Measurements from ENCODE around the gene TUBGCP3.

TUBGCP3 gene

DNA sequence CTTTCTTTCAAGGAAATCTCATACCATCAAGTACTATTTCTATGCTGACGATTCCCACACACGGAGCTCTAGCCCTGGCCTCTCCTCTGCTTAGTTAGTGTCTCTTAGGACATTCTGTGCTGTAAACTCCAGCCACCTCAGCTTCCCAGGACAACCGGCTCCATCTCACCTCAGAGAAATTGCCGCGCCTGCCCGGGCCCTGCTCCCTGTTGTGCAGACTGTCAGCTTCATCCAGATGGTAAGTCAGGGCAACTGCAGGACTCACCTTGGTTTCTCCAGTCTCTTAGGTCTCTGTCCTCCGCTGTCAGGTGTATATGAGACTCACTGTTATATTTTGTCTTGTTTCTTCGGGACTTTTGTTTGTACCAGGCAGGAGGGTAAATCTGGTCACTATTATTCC lies 113.1 kb downstream of the TUBGCP3 start:
- no peak for DNase-seq
- Mint-ChIP-seq H3K4me1 (no peaks in the 10 kb centered on the region), H3K9me3 (no peaks in the 10 kb centered on the region), H3K27ac (no peak overlapping the region), H3K4me3 (no peak overlapping the region), H3K36me3 (ENCODE audit: low read depth) (peaks cover 4% of the 10 kb centered on the region), H3K27me3 (no peaks in the 10 kb centered on the region)
- no peak for ATAC-seq

DNA sequence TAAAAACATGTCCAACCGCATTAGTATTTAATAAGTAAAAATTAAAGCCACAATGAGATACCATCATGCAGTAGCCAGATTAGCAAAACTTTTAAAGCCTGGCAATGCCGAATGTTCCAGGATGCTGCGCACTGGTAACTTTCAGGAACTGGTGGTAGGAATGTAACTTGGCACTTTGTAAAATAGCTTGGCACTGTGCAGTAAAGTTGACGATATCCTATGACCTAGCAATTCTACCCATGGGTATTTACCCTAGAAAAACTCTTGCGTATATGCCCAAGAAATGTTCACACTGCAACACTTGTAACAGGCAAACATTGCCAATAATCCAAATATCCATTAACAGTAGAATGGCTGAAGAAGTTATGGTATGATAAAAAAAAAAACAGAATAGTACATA lies 114.1 kb downstream of the TUBGCP3 start:
- ATAC-seq (no peak), DNase-seq (no peak)
- Mint-ChIP-seq H3K9me3 (no peaks in the 10 kb centered on the region), H3K27me3 (no peaks in the 10 kb centered on the region), H3K27ac (no peak overlapping the region), H3K4me1 (no peaks in the 10 kb centered on the region), H3K4me3 (no peak overlapping the region), H3K36me3 (ENCODE audit: low read depth) (peaks cover 4% of the 10 kb centered on the region)

DNA sequence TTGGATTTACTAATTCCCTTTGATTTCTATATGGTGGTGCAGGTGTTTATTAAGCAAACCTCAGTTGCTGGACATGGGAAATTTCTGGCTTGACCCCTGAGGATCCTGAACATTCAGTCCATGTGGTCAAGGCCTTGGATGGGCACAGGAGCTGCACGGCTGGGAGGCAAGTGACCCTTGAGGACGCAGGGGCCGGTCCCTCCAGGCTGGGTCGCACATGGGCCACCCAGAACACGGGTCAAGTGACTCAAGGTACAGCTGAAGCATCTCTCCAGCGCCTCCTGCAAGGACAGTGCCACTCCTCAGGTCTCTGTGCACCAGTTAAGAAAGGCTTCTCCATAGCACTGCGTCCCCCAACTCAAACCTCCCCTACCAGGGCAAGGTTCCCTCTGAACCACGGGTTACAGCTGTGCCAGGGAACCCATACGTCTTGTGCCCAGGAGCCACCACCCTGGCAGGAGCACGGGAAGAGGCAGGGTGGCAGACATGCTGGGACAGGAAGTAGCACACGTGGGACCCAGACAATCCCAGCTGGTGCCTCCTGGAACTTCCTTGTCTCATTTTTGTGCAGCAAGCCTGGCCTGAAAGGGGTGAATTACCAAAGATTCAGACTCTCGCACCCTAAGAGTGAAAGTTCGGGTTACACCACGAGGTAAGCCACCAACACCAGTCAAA lies 118.7 kb downstream of the TUBGCP3 start:
- no peaks in the 10 kb centered on the region for H3K27me3 Mint-ChIP-seq
- no peaks in the 10 kb centered on the region for H3K4me1 Mint-ChIP-seq
- H3K36me3 Mint-ChIP-seq (ENCODE audit: low read depth) = peaks cover 4% of the 10 kb centered on the region
- H3K27ac Mint-ChIP-seq = no peak overlapping the region
- DNase-seq (no peak), ATAC-seq (no peak)
- H3K9me3 Mint-ChIP-seq = no peaks in the 10 kb centered on the region
- no peak overlapping the region for H3K4me3 Mint-ChIP-seq

DNA sequence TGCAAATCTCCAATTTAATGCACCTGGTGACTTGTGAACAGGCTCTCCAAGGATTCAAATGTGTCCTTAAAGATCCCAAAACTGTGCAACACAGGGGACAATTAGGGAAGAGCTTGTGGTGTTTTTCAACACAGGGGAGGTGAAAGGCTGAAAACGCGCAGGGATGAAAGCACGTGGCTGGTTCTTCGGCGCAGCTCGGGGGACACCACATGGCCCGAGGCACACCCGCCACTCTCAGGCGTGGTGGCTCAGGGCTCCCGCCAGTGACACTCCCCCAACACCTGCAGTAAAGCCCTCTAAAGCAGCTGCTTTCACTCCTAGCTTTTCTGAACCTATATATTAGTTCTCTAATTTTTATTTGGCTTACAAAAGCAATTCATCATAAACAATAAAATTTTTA lies 119.9 kb downstream of the TUBGCP3 start:
- Mint-ChIP-seq H3K36me3 (ENCODE audit: low read depth) (peaks cover 4% of the 10 kb centered on the region), H3K4me1 (no peaks in the 10 kb centered on the region), H3K9me3 (no peaks in the 10 kb centered on the region), H3K27me3 (peaks cover 2% of the 10 kb centered on the region), H3K27ac (no peak overlapping the region), H3K4me3 (no peak overlapping the region)
- no peak for ATAC-seq
- DNase-seq = no peak

DNA sequence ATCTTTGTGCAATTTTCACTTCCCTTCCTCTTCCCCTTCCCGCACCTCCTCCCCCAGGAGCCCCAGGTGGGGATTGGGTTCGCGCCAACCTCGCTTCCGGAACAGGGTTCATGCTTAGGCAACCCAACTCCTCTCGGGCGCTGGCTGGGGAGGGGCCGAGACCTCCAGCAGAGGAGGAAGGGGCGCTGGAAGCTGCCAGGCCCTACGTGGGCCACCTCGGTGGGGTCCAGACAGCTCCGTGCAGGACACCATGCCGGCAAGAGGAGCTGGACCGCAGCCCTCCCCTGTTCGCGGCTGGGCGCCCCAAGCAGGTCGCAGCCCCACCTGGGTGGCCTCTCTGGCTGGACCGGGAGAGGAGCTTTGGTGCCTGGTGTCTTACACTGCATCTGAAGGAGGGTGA lies 120.7 kb downstream of the TUBGCP3 start:
- Mint-ChIP-seq H3K4me1 (no peaks in the 10 kb centered on the region), H3K36me3 (ENCODE audit: low read depth) (no peaks in the 10 kb centered on the region), H3K27me3 (peaks cover 2% of the 10 kb centered on the region), H3K27ac (no peak overlapping the region), H3K9me3 (peaks cover 4% of the 10 kb centered on the region), H3K4me3 (no peak overlapping the region)
- no peak for DNase-seq
- ATAC-seq = no peak

DNA sequence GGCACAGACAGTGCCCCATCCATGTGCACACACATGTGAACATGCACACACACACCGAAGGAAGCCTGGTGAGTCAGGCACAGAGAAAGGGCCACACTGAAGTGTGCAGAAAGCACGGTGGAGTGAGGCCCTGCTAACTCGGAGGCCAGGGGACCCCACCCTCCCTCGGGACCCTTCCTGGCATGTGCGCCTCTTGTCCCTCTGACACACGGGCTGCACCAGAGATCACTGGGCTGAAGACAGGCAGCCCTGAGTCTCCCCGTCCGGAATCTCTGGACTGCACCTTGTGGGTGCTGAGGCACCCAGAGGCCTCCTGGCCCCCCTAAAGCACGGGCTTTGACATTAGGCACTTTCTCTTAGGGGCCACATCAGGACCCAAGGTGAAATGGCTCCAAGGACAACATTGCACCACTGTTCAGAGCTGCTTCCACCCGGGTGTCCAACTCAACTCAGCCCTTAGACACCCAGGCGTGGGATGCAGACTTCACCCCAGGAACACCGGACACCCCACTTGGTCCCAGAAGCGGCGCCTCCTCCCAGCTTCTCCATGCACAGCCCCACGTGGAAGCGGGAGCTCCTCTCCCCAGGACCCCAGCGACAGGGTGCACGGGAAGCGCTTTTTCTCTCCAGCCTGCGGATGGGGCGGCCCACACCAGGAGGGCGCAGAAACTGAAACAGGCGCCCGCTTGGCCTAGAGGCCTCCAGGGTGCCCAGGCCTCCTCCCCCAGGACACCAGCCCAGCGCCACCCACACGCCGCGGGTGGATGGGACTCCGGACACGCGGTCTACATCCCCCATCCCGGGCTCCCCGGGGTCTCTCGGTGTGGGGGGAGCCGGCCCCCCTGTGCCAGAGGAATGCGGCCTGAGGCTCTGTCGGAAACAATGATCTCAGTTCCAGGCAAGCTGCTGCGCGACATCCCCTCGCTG lies 121.6 kb downstream of the TUBGCP3 start:
- Mint-ChIP-seq H3K4me3 (no peak overlapping the region), H3K36me3 (ENCODE audit: low read depth) (no peaks in the 10 kb centered on the region), H3K9me3 (peaks cover 8% of the 10 kb centered on the region), H3K27ac (no peak overlapping the region), H3K27me3 (peaks cover 2% of the 10 kb centered on the region), H3K4me1 (no peaks in the 10 kb centered on the region)
- ATAC-seq = no peak
- no peak for DNase-seq

DNA sequence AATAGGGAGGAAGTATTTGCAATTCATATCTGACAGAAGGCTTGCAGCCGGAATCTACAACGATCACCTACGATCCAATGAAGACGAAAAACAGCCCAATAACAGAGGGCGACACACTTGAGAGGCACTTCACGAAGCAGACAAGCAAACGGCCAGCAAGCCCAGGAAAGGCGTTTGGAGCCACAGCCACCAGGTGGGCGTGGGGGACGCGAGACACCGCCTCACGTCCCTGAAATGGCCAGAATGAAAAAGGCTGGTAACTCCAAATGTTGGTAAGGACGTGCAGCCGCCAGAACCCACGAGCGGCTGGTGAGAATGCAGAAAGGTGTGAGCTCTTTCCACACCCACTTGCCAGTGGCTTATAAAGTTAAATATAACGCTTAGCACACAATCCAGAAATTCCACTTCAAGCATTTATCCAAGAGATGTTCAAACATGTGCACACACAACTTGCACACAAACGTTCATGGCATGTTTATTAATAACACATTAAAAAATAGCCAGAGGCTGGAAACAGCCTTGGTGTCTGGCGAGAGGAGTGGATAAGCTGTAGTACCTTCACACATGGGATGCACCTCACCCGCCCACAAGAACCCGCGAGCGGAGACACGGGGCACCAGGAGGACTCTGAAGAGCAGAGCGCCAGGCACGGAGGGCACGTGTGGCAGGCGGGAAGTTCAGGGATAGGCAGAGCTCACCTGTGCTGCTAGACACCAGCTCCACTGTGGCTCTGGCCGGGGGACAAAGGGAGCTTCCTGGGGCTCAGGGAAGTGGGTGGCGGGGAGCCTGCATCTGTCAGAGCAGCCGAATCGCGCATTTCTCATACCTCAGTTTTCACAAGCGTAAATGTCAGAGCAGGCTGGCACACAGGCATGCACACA lies 122.5 kb downstream of the TUBGCP3 start:
- H3K27me3 Mint-ChIP-seq = peaks cover 4% of the 10 kb centered on the region
- H3K4me1 Mint-ChIP-seq = no peaks in the 10 kb centered on the region
- H3K9me3 Mint-ChIP-seq = peaks cover 8% of the 10 kb centered on the region
- H3K27ac Mint-ChIP-seq = no peak overlapping the region
- ATAC-seq (no peak), DNase-seq (no peak)
- H3K36me3 Mint-ChIP-seq (ENCODE audit: low read depth) = no peaks in the 10 kb centered on the region
- no peak overlapping the region for H3K4me3 Mint-ChIP-seq

DNA sequence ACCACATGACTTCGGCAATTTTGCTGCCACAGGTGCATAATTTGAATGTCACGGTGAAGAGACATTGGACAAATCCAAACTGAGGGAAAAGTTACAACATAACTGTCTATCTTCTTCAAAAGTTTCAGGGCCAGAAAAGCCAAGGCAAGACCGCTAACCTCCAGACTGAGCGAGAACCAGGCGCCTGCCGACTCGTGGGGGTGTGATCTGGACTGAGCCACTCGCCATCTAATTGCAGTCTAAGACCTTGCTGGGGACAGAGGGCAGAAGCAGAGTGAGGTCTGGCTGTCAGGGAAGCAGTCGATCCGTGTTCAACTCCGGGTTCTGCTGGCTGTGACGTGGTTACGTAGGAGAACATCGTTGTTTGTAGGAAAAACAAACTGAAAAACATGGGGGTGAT lies 123.2 kb downstream of the TUBGCP3 start:
- peaks cover 8% of the 10 kb centered on the region for H3K27me3 Mint-ChIP-seq
- peaks cover 10% of the 10 kb centered on the region for H3K9me3 Mint-ChIP-seq
- ATAC-seq = no peak
- no peaks in the 10 kb centered on the region for H3K36me3 Mint-ChIP-seq (ENCODE audit: low read depth)
- no peak for DNase-seq
- H3K27ac Mint-ChIP-seq = no peak overlapping the region
- H3K4me3 Mint-ChIP-seq = no peak overlapping the region
- H3K4me1 Mint-ChIP-seq = no peaks in the 10 kb centered on the region

DNA sequence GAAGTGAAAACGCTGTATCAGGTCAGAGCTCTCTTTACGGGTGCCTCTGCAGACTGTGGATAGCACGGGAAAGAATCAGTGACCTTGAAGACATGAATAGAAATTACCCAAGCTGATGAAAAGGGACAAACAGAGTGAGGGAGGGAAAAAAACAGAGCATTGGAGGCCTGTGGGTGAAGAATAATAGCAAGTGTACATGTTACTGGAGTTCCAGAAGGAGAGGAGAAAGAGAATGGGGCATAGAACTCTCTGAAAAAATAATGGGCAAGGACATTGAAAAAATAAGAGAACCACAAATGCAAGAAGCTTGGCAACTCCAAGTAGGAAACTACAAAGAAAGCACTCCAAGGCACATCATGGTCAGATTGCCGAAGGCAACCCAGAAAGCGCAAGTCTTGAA lies 125.5 kb downstream of the TUBGCP3 start:
- ATAC-seq = no peak
- no peak overlapping the region for H3K4me3 Mint-ChIP-seq
- peaks cover 11% of the 10 kb centered on the region for H3K9me3 Mint-ChIP-seq
- H3K27me3 Mint-ChIP-seq = peaks cover 14% of the 10 kb centered on the region
- no peak for DNase-seq
- H3K27ac Mint-ChIP-seq = no peak overlapping the region
- H3K36me3 Mint-ChIP-seq (ENCODE audit: low read depth) = no peaks in the 10 kb centered on the region
- no peaks in the 10 kb centered on the region for H3K4me1 Mint-ChIP-seq

DNA sequence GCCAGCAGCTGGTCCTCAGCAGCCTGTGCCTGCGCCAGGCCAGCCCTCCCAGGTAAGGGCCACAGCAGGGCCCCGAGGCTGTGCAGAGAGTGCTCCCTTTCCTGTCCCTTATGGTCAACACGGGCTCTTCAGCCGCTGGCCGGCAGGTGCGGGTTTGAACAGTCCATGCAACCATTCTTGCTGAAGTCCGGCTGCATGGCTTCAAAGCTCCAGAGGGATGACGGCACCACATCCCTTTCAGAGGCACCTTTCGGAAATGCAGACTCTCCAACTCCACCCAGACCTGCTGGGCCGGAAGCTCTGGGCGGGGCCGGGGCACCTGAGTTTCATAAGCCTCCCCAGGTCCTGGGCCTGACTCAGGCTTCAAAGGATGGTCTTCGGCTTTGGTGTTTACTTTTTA lies 130.5 kb downstream of the TUBGCP3 start:
- H3K27me3 Mint-ChIP-seq = peaks cover 15% of the 10 kb centered on the region
- H3K36me3 Mint-ChIP-seq (ENCODE audit: low read depth) = no peaks in the 10 kb centered on the region

DNA sequence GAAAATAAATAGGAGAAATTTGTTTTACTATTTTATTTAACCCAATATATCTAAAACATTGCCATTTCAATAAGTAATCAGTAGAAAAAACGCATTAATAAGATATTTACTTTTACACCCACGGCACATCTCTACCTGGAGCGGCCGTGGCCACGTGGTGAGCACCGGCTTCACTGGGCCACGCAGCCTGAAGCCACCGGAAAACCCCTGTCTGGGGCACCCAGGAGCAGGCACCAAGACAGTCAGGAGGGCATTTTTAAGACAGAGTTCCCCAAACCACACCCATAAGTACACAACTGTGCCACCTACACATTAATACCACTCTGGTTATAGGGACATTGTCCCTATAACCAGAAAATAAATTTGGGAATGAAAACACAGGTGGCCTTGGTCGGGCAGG lies 130.9 kb downstream of the TUBGCP3 start:
- H3K9me3 Mint-ChIP-seq = peaks cover 5% of the 10 kb centered on the region
- H3K27ac Mint-ChIP-seq = no peak overlapping the region
- H3K36me3 Mint-ChIP-seq (ENCODE audit: low read depth) = no peaks in the 10 kb centered on the region
- DNase-seq (no peak), ATAC-seq (no peak)
- H3K4me3 Mint-ChIP-seq = no peak overlapping the region
- H3K4me1 Mint-ChIP-seq = no peaks in the 10 kb centered on the region
- peaks cover 15% of the 10 kb centered on the region for H3K27me3 Mint-ChIP-seq

More for the DNA sequence above, 130.5 kb downstream of the TUBGCP3 start:
- peaks cover 9% of the 10 kb centered on the region for H3K9me3 Mint-ChIP-seq
- no peak overlapping the region for H3K27ac Mint-ChIP-seq
- no peaks in the 10 kb centered on the region for H3K4me1 Mint-ChIP-seq
- no peak for ATAC-seq
- no peak overlapping the region for H3K4me3 Mint-ChIP-seq
- no peak for DNase-seq

DNA sequence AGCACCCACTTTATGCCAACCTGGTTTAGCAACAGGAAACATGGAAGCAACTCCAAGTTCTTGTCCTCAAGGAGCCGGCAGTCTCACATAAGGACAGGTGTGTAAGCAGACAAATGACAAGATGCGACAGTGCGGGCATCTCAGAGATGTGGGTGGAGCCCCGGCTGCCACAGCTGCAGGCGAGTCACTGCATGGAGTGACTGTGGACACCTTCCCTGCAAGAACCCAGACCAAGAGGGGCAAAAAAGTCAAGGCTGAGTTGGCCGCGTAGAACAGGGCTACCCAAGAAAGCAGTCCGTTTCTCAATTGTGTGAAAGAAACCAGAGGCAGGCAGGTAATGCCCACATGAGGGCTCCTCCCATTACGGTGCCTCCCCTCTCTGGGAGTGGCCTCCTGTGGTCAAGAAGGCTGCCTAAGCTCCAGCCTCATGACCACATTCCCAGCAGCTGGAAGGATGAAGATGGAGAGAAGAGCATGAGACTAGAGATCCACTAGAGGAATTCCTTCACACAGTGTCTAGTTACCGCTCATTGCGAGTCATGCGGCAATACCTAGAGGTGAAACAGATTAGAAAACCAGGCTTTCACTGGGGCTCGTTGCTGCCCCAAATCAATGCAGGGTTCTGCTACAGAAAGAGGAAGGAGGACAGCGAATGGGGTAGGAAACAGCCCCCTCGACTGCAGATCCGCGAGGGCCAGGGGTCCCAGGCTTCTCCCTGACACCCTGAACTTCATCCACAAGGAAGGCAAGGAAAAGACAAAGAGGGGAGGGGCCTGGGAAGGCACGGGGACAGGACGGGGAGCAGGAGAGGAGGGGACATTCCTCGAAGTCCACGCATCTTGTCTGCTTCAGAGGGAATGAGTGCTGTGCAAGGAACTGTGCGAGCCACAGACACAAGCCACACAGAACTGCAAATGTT lies 131.6 kb downstream of the TUBGCP3 start:
- DNase-seq (no peak), ATAC-seq (no peak)
- Mint-ChIP-seq H3K4me3 (no peak overlapping the region), H3K9me3 (peaks cover 3% of the 10 kb centered on the region), H3K27ac (no peak overlapping the region), H3K27me3 (peaks cover 15% of the 10 kb centered on the region), H3K36me3 (ENCODE audit: low read depth) (no peaks in the 10 kb centered on the region), H3K4me1 (no peaks in the 10 kb centered on the region)

DNA sequence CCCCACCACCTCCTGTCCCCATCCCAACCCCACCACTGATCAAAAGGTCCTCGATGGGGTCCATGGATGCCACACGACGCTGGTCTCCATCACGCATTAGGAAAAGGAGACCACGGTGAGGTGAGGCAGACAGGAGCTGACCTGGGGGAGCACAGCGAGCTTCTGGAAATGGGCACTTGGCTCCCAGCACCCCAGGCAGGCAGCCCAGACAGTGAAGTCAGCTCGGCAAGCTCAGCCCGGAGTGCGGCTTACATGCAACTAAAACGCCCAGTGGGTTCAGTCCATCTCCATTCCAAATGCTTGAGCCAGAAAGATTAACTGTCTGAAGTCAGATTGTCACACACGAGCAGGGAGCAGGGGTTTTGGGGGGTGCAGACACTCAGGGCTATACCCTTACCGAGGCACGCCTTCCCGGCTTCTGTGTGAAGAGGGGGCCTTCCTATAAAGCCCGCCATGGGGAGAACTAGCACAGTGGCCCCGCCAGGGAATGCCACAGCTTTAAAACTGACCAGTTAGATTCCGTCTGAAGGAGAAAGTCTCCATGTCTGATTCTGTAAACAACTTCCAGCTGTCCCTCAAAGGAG lies 132.4 kb downstream of the TUBGCP3 start:
- DNase-seq (no peak), ATAC-seq (no peak)
- H3K36me3 Mint-ChIP-seq (ENCODE audit: low read depth) = no peaks in the 10 kb centered on the region

More for the DNA sequence above, 132.4 kb downstream of the TUBGCP3 start:
- Mint-ChIP-seq H3K27me3 (peaks cover 13% of the 10 kb centered on the region), H3K4me3 (no peak overlapping the region), H3K4me1 (no peaks in the 10 kb centered on the region), H3K9me3 (peaks cover 3% of the 10 kb centered on the region), H3K27ac (no peak overlapping the region)

Data from activated naive CD8-positive, alpha-beta T cell treated with anti-CD3 and anti-CD28 coated beads, Interleukin-2, amount 50 U/mL, for 24 hours (primary cell).